HG02798 (cell line): Measurements from ENCODE around the gene PTPN14.
"Not testable (repeated sequence)": the region's sequence is repeated elsewhere in the genome, so short reads cannot be mapped to it uniquely, and the experiment has no call there.

Experiments used
- ATAC-seq: cut with Tn5 transposase; IDR thresholded peaks from one replicate; pipeline ENCODE4 v1.9.1; 2021; ENCODE audit warnings: mild to moderate bottlenecking; ENCODE audit not compliant: unreplicated experiment, poor library complexity

Gene PTPN14

DNA sequence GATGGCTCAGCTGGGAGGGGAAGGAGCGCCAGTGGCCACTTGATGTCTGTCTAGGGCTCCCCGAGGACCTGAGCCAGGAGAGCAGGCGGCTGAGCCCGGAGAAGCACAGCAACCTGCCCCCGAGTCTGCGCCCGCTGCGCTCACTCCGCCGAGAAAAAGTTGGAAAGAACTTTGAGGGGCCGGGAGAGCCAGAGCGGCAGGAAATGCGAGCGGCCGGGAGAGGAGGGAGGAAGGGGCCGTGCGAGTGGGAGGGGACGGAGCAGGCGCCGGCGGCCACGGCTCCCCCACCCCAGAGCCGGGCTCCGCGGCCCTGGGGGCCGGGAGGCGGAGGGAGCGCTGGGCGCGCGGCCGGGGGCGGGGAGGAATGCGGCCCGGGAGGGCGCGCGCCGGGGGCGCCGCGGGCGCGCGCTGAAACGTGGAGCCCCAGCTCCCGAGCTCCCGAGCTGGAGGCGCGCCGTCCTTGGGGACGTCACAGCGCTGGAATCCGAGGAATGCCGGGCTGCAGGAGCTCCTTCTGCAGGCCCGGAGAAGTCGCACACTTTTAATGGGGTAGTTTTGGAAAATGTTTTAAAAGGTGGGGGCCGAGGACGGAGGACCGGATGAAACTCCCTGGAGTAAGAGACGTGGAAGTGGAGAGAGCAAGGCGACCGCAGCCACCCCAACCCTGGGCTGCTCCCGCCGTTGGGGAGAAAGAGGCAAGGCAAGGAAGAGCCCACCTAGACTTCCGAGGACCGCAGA, at the start of gene PTPN14:
PTPN14 (minus strand) TSS at position 167 of the 738 bp plus-strand sequence. CDS start 86,799 bp downstream, outside the sequence.
- peak; percentile 57 for ATAC-seq

DNA sequence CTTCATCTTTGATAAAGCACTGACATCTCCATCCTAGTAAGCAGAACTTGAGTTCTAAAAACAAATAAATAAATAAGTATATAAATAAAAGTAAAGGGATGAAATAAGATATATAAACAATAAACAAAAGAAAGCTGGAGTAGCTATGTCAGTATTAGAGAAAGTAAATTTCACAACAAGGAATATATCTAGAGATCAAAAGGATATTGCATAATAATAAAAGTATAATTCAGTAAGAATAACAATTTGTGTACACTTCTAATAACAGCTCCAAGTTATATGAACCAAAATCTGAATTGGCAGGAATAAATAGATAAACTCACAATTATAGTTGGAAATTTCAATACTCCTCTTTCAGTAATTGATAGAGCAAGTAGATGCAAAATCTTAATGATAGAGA, 41.8 kb upstream of the PTPN14 start:
- no peak for ATAC-seq

DNA sequence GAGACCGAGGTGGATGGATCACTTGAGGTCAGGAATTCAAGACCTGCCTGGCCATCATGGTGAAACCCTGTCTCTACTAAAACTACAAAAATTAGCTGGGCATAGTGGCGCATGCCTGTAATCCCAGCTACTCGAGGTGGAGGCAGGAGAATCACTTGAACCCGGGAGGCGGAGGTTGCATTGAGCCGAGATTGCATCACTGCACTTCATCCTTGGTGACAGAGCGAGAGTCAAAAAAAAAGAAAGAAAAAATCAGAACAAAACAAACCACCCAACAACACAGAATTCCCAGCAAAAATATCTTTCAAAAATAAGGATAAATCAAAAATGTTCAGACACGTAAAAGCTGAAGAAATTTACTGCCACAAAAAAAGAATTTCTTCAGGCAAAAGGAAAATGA, 40.5 kb upstream of the PTPN14 start:
- ATAC-seq = not testable (repeated sequence)

DNA sequence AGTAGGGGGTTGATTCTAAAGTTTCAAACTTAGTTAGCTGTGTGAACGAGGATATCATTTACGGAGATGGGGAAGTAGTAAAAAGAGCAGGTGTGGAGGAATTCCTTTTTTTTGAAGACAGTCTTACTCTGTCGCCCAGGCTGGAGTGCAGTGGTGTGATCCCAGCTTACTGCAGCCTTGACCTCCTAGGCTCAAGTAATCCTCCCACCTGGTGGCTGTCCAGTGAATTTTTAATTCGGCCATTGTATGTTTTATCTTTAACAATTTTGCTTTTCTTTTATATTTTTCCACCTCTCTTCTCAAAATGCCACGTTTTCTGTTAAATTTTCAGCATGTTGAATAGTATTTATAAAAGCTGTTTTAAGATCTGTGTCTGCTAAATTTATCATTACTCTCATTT, 39.3 kb upstream of the PTPN14 start:
- ATAC-seq = no peak

DNA sequence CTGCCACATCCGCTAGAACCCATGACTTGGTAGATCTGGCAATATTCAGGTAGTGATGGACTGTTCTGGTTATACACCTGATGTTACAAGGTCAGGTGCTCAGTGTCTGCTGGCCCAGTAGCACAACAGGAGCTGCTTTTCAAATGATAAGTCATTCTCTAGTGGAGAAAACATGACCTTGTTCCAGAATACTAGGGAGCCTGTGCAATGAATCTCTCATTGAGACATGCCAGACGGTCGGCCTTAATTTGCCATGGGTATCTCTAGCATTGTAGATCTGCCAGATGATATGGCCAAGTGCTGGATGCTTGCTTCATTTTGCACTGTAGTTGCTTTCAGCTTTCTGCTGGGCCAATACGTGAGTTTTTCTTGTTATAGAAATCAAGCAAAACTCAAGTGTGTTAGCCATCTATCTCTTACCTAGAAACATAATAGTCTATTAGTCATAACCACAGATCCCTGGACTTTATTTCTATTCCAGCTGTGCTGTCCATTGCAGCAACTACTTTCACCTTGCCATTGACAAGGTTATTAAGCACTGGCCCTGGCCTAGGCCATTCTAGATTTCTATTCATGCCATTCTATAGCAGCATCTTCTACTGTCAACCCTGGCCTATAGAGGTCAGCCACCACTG, 37.7 kb upstream of the PTPN14 start:
- no peak for ATAC-seq

DNA sequence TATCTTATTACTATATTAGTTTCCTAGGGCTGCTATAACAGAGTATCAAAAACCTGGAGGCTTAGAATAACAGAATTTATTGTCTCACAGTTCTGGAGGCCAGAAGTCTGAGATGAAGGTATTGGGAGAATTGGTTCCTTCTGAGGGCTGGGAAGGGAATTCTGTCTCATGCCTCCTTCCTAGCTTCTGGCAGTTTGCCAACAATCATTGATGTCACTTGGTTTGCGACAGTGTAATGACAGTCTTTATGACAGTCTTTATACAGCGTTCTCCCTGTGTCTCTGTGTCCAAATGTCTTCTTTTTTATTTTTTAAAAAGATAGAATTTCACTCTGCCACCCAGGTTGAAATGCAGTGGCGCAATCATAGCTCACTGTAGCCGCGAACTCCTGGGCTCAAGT, 35.8 kb upstream of the PTPN14 start:
- no peak for ATAC-seq

DNA sequence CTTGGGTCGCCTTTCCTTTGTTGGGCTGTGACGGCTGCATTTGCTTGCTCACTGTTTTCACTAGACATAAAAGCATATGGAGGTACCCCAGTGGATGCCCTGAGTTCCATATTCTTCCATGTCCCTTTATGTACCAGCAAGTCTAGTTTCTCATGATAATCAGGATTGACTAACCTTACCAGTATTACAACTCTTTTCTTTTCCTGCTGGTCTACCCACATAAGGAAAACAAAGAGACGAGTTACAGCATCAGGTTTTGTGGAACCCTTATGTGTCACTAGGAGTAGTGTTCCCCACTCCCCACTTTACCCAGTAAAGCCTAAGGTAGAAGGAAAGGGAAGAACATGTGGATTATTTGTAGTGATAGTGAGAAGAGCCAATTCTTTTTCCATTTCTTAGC, 35.2 kb upstream of the PTPN14 start:
- no peak for ATAC-seq

DNA sequence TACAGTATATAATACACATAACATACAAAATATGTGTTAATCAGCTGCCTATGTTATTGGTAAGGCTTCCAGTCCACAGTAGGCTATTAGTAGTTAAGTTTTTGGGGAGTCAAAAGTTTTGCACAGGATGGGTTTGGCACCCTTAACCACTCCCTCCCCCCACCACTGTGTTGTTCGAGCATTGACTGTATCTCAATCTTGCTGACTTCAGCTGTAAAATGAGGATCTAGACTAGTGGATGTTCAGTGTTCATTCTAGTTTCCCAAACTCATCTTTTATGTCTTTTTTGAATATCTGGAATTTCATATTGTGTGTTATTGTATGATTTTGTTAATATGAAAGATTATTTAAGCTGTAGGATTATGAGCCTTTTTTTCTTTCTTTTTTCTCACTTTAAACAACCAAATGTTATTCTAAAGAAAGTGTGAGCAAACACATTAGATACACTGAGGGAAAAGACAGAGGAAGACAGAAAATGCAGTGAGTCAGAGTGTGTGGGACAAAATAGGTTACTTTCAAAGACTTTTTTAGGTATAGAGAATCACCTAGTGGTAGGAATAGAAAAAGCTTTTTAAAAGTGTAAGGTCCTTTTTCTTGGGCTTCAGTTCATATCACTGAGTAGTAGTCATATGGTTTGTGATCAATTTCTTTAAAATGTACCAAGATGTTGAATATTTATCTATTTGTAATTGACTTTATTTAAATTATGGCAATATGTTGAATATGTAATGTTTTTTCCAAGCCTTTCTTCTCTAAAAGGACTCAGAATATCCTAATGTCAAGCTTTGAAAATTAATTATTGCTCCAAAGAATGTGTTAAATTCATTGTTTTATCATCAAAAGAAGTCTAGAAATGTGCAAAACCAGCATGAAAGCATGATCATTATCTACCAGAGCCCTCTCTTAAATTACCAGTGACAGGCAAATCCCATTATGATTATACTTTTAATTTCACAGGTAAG, 33.7 kb upstream of the PTPN14 start:
- peak; percentile 79 for ATAC-seq

DNA sequence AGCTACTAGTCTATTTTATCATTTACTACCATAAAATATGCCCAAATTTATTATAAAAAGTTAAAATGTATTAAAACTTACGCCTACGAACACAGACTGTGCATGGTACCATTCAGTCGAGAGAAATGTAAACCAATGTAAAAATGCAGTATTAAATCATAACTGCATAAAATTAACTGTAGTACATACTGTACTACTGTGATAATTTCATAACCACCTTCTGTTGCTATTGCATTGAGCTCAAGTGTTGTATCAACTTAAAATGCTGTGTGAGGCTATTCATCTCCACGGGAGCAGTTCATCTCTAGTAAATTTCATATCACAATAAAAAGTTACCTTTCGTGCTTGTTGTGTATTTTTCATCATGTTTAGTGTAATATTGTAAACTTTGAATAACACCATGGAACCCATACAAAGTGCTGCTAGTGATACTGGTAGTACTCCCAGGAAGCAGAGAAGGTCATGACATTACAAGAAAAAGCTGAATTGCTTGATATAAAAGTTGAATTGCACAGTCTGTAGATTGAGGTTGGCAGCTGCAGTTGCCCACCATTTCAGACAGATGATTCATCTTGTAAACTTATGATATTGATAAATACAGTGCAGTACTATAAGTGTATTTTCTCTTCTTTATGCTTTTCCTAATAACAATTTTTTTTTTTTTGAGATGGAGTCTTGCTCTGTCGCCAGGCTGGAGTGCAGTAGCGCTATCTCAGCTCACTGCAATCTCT, 32.6 kb upstream of the PTPN14 start:
- ATAC-seq = no peak

DNA sequence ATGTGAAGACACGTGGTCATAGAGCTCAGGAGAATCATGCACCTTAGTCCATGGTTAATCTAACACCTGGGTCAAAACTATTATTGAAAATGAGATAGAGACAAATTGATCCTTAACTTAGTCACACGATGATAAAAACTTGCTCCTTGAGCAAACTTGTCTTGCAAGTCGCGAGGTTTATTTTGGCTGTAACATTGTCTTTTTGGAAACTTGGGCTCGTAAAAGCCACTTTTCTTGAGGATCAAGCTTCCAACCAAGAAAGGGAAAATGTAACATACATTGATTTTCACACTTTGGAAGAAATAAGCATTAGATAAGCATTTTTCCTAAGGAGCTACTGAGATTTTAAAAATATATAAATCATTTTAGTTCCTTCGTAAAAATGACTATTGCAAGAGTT, 31.7 kb upstream of the PTPN14 start:
- ATAC-seq = no peak

DNA sequence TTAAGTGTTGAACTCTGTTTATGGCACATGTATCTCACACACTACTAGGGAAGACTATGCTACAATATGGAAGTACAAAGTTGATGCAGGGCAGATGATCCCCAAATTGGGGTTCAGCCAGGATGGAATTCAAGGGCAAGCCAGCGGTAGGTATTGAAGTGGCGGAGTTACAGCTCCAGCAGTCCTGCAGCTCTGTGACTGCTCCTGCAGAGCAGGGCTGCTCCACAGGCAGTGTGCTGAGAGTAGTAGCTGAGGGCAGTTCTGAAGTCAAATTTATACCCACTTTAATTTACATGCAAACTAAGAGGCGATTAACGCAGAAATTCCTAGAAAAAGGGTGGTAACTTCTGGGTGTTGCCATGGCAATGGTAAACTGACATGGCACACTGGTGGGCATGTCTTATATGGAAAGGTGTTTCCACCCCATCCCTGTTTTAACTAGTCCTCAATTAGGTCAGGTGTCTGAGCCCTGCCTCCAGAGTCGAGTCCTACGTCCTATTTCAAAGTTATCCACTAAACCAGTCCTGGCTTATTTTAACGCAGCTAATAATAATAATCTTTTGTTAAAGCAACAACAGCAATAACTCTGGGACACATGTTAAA, 31.0 kb upstream of the PTPN14 start:
- no peak for ATAC-seq

DNA sequence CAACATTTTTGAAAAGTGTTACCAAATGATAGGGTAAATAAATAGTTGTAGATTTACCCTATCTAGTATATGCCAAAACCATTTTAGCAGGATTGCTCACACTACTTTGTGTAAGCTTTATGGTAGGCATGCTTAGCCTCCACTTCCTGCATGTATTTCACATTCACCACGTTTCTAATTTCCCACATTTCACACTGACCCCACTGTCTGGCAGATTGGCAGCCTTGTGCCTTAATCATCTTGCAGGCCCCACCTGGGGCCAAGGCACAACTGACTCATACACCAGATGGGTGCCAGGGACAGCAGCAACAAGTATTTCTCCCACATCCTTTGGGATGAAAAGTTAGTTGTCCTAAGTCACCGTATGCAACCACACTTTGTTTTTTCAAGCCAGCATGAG, 30.4 kb upstream of the PTPN14 start:
- no peak for ATAC-seq

DNA sequence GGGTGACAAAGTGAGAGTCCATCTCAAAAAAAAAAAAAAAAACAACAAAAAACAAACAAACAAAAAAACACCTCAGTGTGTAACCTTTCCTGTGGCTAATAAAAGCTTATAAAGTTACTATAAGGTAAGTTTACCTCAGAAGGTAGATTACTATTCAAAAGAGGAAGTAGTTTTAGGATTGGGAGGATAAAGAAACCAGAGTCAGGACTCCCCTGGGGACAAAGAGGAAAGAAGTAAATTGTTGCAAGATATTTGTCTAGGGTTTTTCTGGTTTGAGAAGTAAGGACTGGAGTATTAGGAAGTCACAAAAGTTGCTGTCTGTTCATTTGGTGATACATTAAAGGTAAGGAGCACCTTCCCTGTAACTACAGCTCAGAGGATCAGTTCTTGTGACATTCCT, 27.8 kb upstream of the PTPN14 start:
- no peak for ATAC-seq

DNA sequence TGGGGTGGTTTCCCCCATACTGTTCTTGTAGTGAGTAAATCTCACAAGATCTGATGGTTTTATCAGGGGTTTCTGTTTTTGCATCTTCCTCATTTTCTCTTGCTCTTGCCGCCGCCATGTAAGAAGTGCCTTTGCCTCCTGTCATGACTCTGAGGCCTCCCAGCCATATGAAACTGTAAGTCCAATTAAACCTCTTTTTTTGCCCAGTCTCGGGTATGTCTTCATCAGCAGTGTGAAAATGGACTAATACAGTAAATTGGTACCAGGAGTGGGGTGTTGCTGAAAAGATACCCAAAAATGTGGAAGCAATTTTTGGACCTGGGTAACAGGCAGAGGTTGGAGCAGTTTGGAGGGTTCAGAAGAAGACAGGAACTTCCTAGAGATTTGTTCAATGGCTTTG, 24.7 kb upstream of the PTPN14 start:
- not testable (repeated sequence) for ATAC-seq

DNA sequence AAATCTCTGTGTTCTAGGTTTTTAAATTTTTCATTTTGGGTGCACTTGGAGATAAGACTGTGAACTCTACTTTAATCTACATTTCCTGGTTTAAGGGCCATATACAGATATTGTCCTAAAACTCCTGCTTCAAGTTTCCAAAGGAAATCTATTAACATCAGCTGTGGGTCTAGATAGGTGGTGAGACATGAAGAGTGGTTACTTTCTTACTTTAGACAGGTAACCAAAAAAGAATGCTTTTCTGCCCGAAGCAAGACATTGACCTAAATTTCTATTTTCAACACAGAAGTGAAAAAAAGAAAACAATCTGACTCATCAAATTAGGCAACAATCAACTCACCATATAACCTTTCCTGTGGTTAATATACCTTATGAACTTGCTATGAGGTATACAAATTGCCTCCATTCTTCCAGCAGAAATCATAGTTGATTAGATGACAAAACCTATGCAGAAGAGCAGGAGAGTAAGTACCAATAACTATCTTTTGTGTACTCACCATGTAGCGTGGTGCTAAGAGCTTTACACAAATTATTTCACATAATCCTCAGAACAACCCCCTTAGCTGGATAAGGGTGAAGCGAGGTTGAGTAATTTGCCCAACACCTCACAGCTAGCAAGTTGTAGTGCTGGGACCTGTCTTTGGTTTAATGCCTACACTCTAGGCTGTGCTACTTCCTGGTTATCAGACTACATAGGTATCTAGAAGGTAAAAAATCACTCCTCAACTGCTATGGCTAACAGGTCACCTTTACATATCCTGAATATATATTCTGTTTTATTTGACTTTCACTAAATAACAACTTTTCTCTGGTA, 23.4 kb upstream of the PTPN14 start:
- ATAC-seq = no peak

DNA sequence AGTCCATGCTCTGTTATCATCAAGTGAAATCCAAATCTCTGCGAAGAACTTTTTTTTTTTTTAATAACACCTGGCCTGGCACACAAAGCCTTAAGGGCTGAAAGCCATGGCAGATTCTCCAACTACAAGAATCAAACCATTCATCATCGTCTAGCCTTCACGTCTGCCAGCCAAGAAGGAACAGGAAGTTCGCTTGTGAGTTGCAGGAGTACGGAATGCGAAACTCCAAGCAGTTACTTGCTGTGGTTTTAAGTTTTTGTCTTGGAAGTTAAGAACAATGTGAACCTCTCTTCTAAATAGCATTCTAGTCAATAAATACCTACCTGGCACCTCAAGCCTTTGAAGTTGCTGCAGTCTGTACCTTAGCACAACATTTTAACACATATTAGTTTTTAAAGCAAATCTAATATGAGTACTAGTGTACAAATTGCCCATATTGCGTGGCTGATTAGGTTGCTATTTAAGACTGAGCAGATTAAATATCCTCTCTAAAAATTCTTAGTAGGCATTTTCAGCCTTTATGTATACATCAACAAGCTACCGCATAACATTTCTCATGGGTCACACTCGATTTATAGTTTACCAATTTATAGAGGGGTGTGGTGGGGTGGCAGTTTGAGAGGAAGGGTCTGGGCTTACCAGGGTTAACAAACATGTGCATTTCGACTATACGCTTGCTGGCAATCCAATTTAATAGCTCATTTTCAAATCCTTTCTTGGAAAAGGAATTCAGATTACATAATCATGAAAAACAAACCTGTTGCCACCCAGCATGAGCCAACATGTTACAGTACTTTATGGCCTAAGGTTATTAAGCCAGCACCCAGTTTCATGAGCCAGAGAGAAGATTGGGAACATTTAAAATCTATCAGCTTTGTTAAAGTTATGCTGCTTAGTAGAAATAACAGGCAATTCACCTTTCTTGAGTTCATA, 22.2 kb upstream of the PTPN14 start:
- no peak for ATAC-seq

DNA sequence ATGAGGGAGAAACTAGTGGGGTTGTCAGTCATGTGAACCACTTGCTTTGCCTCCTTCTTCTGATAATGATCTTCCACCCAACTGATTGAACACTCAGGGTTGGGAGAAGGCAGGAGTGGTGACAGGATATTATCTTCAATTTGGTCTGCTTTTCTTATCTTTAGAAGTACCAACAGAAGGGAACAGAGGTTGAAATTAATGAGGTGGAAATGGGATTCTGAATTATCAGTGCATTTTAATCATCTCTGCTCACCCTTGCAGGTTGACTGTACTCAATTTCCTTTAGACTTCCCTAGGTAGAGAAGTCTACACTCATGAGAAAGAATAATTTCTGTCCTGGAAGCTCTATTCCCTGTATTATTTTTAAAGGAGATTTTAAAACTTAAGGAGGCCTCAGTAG, 19.9 kb upstream of the PTPN14 start:
- no peak for ATAC-seq

DNA sequence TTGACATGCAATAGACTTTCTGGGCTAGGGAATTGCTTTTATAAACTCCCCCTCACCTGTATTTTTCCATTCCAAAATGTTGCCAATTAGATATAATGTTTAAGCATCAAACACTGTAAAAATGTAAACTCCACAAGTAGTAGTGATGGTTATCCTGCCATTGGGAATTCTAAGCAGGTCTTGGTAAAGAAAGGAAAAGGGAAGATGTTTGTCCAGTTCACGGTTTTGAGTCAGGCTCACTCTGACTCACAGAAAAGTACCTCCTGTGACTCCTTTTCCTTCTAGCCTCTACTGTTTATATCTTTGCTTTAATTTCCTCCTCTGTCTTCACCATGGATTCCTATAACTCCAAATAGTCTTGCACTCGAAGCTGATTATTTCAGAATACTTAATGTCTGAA, 19.0 kb upstream of the PTPN14 start:
- no peak for ATAC-seq
